Caco-2 (cell line): ENCODE measurements around the gene NAGK. TPM values are rescaled to one million over a fixed set of nuclear protein-coding genes. Genes with fewer than 3 reads are reported as not detected.

Experiments used
- BruUV-seq: library from RNA; stranded (reverse); fragments of 400-500 nt; replicated peaks from 2 replicates; lab custom pipeline; 2021; lab: Mats Ljungman, UMichigan
- CTCF ChIA-PET: fragments of 300-600 bp; sonication (Branson Sonifier 250); formaldehyde crosslinking; loops from one replicate; lab custom pipeline; 2022; ENCODE audit warnings: antibody characterized with exemption; lab: Charles Lee
- POLR2A ChIA-PET: fragments of 300-600 bp; sonication (Branson Sonifier 250); formaldehyde crosslinking; loops from one replicate; lab custom pipeline; 2022; ENCODE audit warnings: antibody characterized with exemption; lab: Charles Lee
- DNase-seq, 2 experiments: peaks; one replicate each; pipeline versions ENCODE4 v3.0.0 to v3.0.0-alpha.2; 2020 to 2022
- H3K27me3 ChIP-seq: replicated peaks from 2 replicates; pipeline ENCODE4 v1.6.0; 2011; ENCODE audit warnings: low read length; ENCODE audit not compliant: control insufficient read depth, insufficient read depth
- H3K36me3 ChIP-seq: 2 replicates; pipeline ENCODE4 v1.5.1; 2011; ENCODE audit warnings: low read length; ENCODE audit not compliant: control insufficient read depth, insufficient read depth
- H3K4me1 ChIP-seq: fragments of 250-450 bp; sonication (Bioruptor Pico); 2 replicates; pipeline ENCODE4 v1.5.1; 2020; ENCODE audit warnings: mild to moderate bottlenecking
- H3K4me3 ChIP-seq: 2 replicates; pipeline ENCODE4 v1.5.1; 2011; ENCODE audit warnings: low read depth, mild to moderate bottlenecking, control low read depth, low read length
- H3K9me3 ChIP-seq: fragments of 250-450 bp; sonication (Bioruptor Pico); 2 replicates; pipeline ENCODE4 v1.5.1; 2020; ENCODE audit warnings: mild to moderate bottlenecking, moderate library complexity
- H3K27ac Mint-ChIP-seq: one replicate; pipeline ENCODE4 v1.8.0; 2022; ENCODE audit warnings: mixed read lengths; ENCODE audit not compliant: unreplicated experiment
- H3K27me3 Mint-ChIP-seq: one replicate; pipeline ENCODE4 v1.8.0; 2022; ENCODE audit warnings: mixed read lengths; ENCODE audit not compliant: insufficient read depth, unreplicated experiment
- H3K36me3 Mint-ChIP-seq: one replicate; pipeline ENCODE4 v1.8.0; 2022; ENCODE audit warnings: mild to moderate bottlenecking, mixed read lengths; ENCODE audit not compliant: insufficient read depth, unreplicated experiment
- H3K4me1 Mint-ChIP-seq: one replicate; pipeline ENCODE4 v1.8.0; 2022; ENCODE audit warnings: low read depth, mixed read lengths; ENCODE audit not compliant: unreplicated experiment
- H3K4me3 Mint-ChIP-seq: one replicate; pipeline ENCODE4 v1.8.0; 2022; ENCODE audit warnings: mild to moderate bottlenecking, moderate library complexity, mixed read lengths; ENCODE audit not compliant: unreplicated experiment
- H3K9me3 Mint-ChIP-seq: one replicate; pipeline ENCODE4 v1.8.0; 2022; ENCODE audit warnings: mixed read lengths; ENCODE audit not compliant: unreplicated experiment
- CTCF ChIP-seq, 2 experiments: fragments of 200-600 bp in 1 of 2; IDR thresholded peaks; 1 replicate in 1 of 2; 2 replicates in 1 of 2; pipeline versions ENCODE4 v1.5.1 to v1.8.0; 2011 to 2022; ENCODE audit warnings: antibody characterized with exemption in 1 of 2, control low read depth in 1 of 2, inconsistent platforms in 1 of 2, low read depth in 1 of 2, low read length in 1 of 2, mild to moderate bottlenecking in 1 of 2, moderate library complexity in 1 of 2; ENCODE audit not compliant: insufficient read depth in 1 of 2, severe bottlenecking in 1 of 2, unreplicated experiment in 1 of 2
- intact Hi-C: fragments of 100-400 bp; cut with micrococcal nuclease; formaldehyde crosslinking; loops from one replicate; pipeline ENCODE4 v1.10.0; 2022; ENCODE audit not compliant: unreplicated experiment
- total RNA-seq: library from RNA; stranded (reverse); gene quantifications from 2 replicates; pipeline ENCODE4 v1.2.3, GENCODE V29; 2022

The NAGK gene
- total RNA-seq, 1 experiment from 2014 or later = 101 TPM

GRCh38 chr2:71069376-71069775 is 928 bp downstream of the NAGK start:
- Mint-ChIP-seq H3K9me3 (no peaks in the 10 kb centered on the region), H3K4me1 (peaks cover 10% of the 10 kb centered on the region), H3K27me3 (no peaks in the 10 kb centered on the region), H3K27ac (no peak overlapping the region), H3K36me3 (peaks cover 42% of the 10 kb centered on the region), H3K4me3 (peak overlapping the region; percentile 76)
- no peaks in the 10 kb centered on the region; the same call in 1 of the 2 replicates for H3K36me3 ChIP-seq
- TSS peak; percentile 58 for BruUV-seq
- H3K4me3 ChIP-seq = peak overlapping the region; percentile 71
- no peak for TF ChIP-seq CTCF (IDR thresholded peaks at IDR 0.05; ENCODE audit: insufficient read depth in 1 of 2, low read depth in 1 of 2, low read length in 1 of 2, severe bottlenecking in 1 of 2, unreplicated experiment in 1 of 2)
- DNase-seq = no peak
- no peaks in the 10 kb centered on the region for H3K9me3 ChIP-seq
- 0 out of 2 replicates have a peak, but pooled peaks cover 4% of the 10 kb centered on the region for H3K4me1 ChIP-seq
- no peaks in the 10 kb centered on the region for H3K27me3 ChIP-seq
- POLR2A ChIA-PET = interaction anchor here (0.9 to 1.8 kb wide), 4 partner anchors 20 to 41 kb away, joined by 3 to 8 read pairs (median 5); no protein-coding TSS in a partner anchor
- CTCF ChIA-PET = interaction anchor here (1.3 to 2.2 kb wide), 3 partner anchors 10 to 46 kb away, joined by 5 to 18 read pairs (median 6); no protein-coding TSS in a partner anchor
- intact Hi-C loops = loop anchor here (2.0 kb wide), 1 partner anchor 75 kb away; the partner anchor contains the start of gene TEX261

GRCh38 chr2:71070294-71071093 is 2.0 kb downstream of the NAGK start:
- no TSS peak for BruUV-seq
- DNase-seq = peak; percentile 47
- H3K27me3 Mint-ChIP-seq = no peaks in the 10 kb centered on the region
- no peak overlapping the region for H3K27ac Mint-ChIP-seq
- Histone ChIP-seq H3K27me3 (no peaks in the 10 kb centered on the region), H3K36me3 (no peaks in the 10 kb centered on the region; the same call in 1 of the 2 replicates), H3K9me3 (no peaks in the 10 kb centered on the region), H3K4me1 (0 out of 2 replicates have a peak, but pooled peaks cover 4% of the 10 kb centered on the region), H3K4me3 (no peak overlapping the region)
- POLR2A ChIA-PET = no interaction called here
- peaks cover 48% of the 10 kb centered on the region for H3K36me3 Mint-ChIP-seq
- no peak overlapping the region for H3K4me3 Mint-ChIP-seq
- peaks cover 10% of the 10 kb centered on the region for H3K4me1 Mint-ChIP-seq
- intact Hi-C loops = loop anchor here (1.0 kb wide), 1 partner anchor 47 kb away; no protein-coding TSS in a partner anchor
- no peaks in the 10 kb centered on the region for H3K9me3 Mint-ChIP-seq
- CTCF ChIA-PET = interaction anchor here (0.6 to 2.2 kb wide), 3 partner anchors 11 to 128 kb away, joined by 3 to 18 read pairs (median 5); no protein-coding TSS in a partner anchor
- peak; percentile 37 to 53 for TF ChIP-seq CTCF (IDR thresholded peaks at IDR 0.05; ENCODE audit: insufficient read depth in 1 of 2, low read depth in 1 of 2, low read length in 1 of 2, severe bottlenecking in 1 of 2, unreplicated experiment in 1 of 2)

GRCh38 chr2:71071681-71072398 is 3.4 kb downstream of the NAGK start:
- 0 out of 2 replicates have a peak, but pooled peaks cover 4% of the 10 kb centered on the region for H3K4me1 ChIP-seq
- peaks cover 10% of the 10 kb centered on the region for H3K4me1 Mint-ChIP-seq
- H3K36me3 ChIP-seq = no peaks in the 10 kb centered on the region; the same call in 1 of the 2 replicates
- intact Hi-C loops = no loop called here
- DNase-seq = no peak
- CTCF ChIA-PET = no interaction called here
- no peak for TF ChIP-seq CTCF (IDR thresholded peaks at IDR 0.05; ENCODE audit: insufficient read depth in 1 of 2, low read depth in 1 of 2, low read length in 1 of 2, severe bottlenecking in 1 of 2, unreplicated experiment in 1 of 2)
- H3K27ac Mint-ChIP-seq = peak overlapping the region; percentile 24
- POLR2A ChIA-PET = no interaction called here
- no peaks in the 10 kb centered on the region for H3K9me3 ChIP-seq
- H3K27me3 Mint-ChIP-seq = no peaks in the 10 kb centered on the region
- H3K9me3 Mint-ChIP-seq = no peaks in the 10 kb centered on the region
- H3K27me3 ChIP-seq = no peaks in the 10 kb centered on the region
- H3K36me3 Mint-ChIP-seq = peaks cover 52% of the 10 kb centered on the region
- no peak overlapping the region for H3K4me3 ChIP-seq
- BruUV-seq = no TSS peak
- no peak overlapping the region for H3K4me3 Mint-ChIP-seq
